Hepatocyte (in vitro differentiated cells): ENCODE data around the gene CUX1. TPM values are rescaled to one million over a fixed set of nuclear protein-coding genes. Genes with fewer than 3 reads are reported as not detected.

Source experiments
- DNase-seq: peaks from one replicate; pipeline ENCODE4 v3.0.0-alpha.2; 2016; ENCODE audit warnings: low spot score
- H2AFZ ChIP-seq: fragments of 200-600 bp; sonication (generic); 2 replicates; pipeline ENCODE4 v1.6.0; 2016; ENCODE audit warnings: antibody characterized with exemption, mild to moderate bottlenecking
- H3K27ac ChIP-seq: fragments of 200-600 bp; sonication (generic); 2 replicates; pipeline ENCODE4 v1.5.1; 2016; ENCODE audit warnings: mild to moderate bottlenecking
- H3K27me3 ChIP-seq: fragments of 200-600 bp; sonication (generic); 2 replicates; pipeline ENCODE4 v1.6.1; 2016
- H3K36me3 ChIP-seq: fragments of 200-600 bp; sonication (generic); replicated peaks from 2 replicates; pipeline ENCODE4 v1.5.1; 2016; ENCODE audit warnings: low read depth; ENCODE audit not compliant: insufficient read depth
- H3K4me1 ChIP-seq: fragments of 200-600 bp; sonication (generic); 2 replicates; pipeline ENCODE4 v1.5.1; 2016; ENCODE audit warnings: mild to moderate bottlenecking, moderate library complexity; ENCODE audit not compliant: insufficient read depth
- H3K4me2 ChIP-seq: fragments of 200-600 bp; sonication (generic); 2 replicates; pipeline ENCODE4 v1.6.0; 2016
- H3K4me3 ChIP-seq: fragments of 200-600 bp; sonication (generic); 2 replicates; pipeline ENCODE4 v1.5.1; 2016; ENCODE audit warnings: mild to moderate bottlenecking
- H3K79me2 ChIP-seq: fragments of 200-600 bp; sonication (generic); 2 replicates; pipeline ENCODE4 v1.6.0; 2017; ENCODE audit warnings: mild to moderate bottlenecking
- H3K9me2 ChIP-seq: fragments of 200-600 bp; sonication (generic); replicated peaks from 2 replicates; pipeline ENCODE4 v1.6.0; 2017; ENCODE audit warnings: mild to moderate bottlenecking; ENCODE audit not compliant: insufficient read depth
- H3K9me3 ChIP-seq: fragments of 200-600 bp; sonication (generic); 2 replicates; pipeline ENCODE4 v1.5.1; 2016; ENCODE audit warnings: low read depth, mild to moderate bottlenecking
- H4K20me1 ChIP-seq: fragments of 200-600 bp; sonication (generic); 2 replicates; pipeline ENCODE4 v1.6.0; 2016; ENCODE audit warnings: mild to moderate bottlenecking; ENCODE audit not compliant: insufficient read depth, poor library complexity, severe bottlenecking
- CTCF ChIP-seq: fragments of 200-600 bp; sonication (generic); IDR thresholded peaks from 2 replicates; pipeline ENCODE4 v1.5.1; 2016; ENCODE audit warnings: antibody characterized with exemption, mild to moderate bottlenecking; ENCODE audit not compliant: poor library complexity
- EZH2 ChIP-seq: fragments of 200-600 bp; sonication (generic); IDR thresholded peaks from 2 replicates; pipeline ENCODE4 v1.6.1; 2016; ENCODE audit warnings: antibody characterized with exemption, mild to moderate bottlenecking, borderline replicate concordance
- EZH2phosphoT487 ChIP-seq: fragments of 200-600 bp; sonication (generic); IDR thresholded peaks from one replicate; pipeline ENCODE4 v1.6.1; 2018; ENCODE audit warnings: antibody characterized with exemption, mild to moderate bottlenecking, low read depth, moderate library complexity; ENCODE audit not compliant: unreplicated experiment, severe bottlenecking
- WGBS: methylation state at CpG from one replicate; pipeline ENCODE4 v1.1.6; 2016; ENCODE audit warnings: low lambda C conversion rate; ENCODE audit errors: missing lambda C conversion rate; 5-methylcytosine and 5-hydroxymethylcytosine counted together
- polyA plus RNA-seq: library from polyadenylated mRNA; unstranded; fragments of >200 nt; fragmentation: Nextera tagmentation; extraction: Ambion mirVana; gene quantifications from 2 replicates; pipeline ENCODE4 v1.2.1, GENCODE V29; 2016
- total RNA-seq: library from RNA; depleted of rRNA; stranded (reverse); fragments of >200 nt; gene quantifications from 2 replicates; pipeline ENCODE4 v1.2.3, GENCODE V29; 2014

The CUX1 gene
- total and polyA plus RNA-seq, 2 experiments from 2014 or later = 60.1 to 76.8 TPM

GRCh38 chr7:102294589-102294988 is 477.2 kb downstream of the CUX1 start:
- Histone ChIP-seq H3K36me3 (no peaks in the 10 kb centered on the region), H3K9me2 (no peaks in the 10 kb centered on the region), H3K27me3 (no peaks in the 10 kb centered on the region), H3K79me2 (no peaks in the 10 kb centered on the region), H3K9me3 (no peaks in the 10 kb centered on the region), H2AFZ (no peak overlapping the region), H3K4me3 (no peak overlapping the region), H3K27ac (no peak overlapping the region), H3K4me1 (no peaks in the 10 kb centered on the region), H4K20me1 (no peaks in the 10 kb centered on the region), H3K4me2 (no peak overlapping the region)
- TF ChIP-seq CTCF = no peak
- no peak for TF ChIP-seq EZH2phosphoT487
- no peak for TF ChIP-seq EZH2
- DNase-seq = no peak
- 97% methylated on average over 3 of the region's 3 CpGs for WGBS

GRCh38 chr7:102295346-102296178 is 478.1 kb downstream of the CUX1 start:
- DNase-seq = no peak
- 63% methylated on average over 12 of the region's 12 CpGs for whole genome bisulfite sequencing
- H3K9me3 ChIP-seq = no peaks in the 10 kb centered on the region

GRCh38 chr7:102296179-102296438 is 478.7 kb downstream of the CUX1 start:
- DNase-seq = no peak
- no peak overlapping the region for H2AFZ ChIP-seq
- TF ChIP-seq EZH2phosphoT487 (no peak), CTCF (no peak), EZH2 (no peak)
- no peak overlapping the region for H3K4me3 ChIP-seq
- no peaks in the 10 kb centered on the region for H3K9me3 ChIP-seq
- no peaks in the 10 kb centered on the region for H4K20me1 ChIP-seq
- no peaks in the 10 kb centered on the region for H3K36me3 ChIP-seq
- H3K79me2 ChIP-seq = no peaks in the 10 kb centered on the region
- WGBS = 78% methylated on average over 6 of the region's 6 CpGs
- no peaks in the 10 kb centered on the region for H3K9me2 ChIP-seq
- no peaks in the 10 kb centered on the region for H3K27me3 ChIP-seq
- H3K27ac ChIP-seq = no peak overlapping the region
- H3K4me2 ChIP-seq = no peak overlapping the region
- H3K4me1 ChIP-seq = no peaks in the 10 kb centered on the region

More at GRCh38 chr7:102295346-102296178, 478.1 kb downstream of the CUX1 start:
- Histone ChIP-seq H3K4me3 (no peak overlapping the region), H3K4me2 (no peak overlapping the region), H3K27ac (no peak overlapping the region), H4K20me1 (no peaks in the 10 kb centered on the region), H3K27me3 (no peaks in the 10 kb centered on the region), H3K36me3 (no peaks in the 10 kb centered on the region), H3K9me2 (no peaks in the 10 kb centered on the region), H3K4me1 (no peaks in the 10 kb centered on the region), H3K79me2 (no peaks in the 10 kb centered on the region), H2AFZ (no peak overlapping the region)
- no peak for TF ChIP-seq EZH2
- no peak for TF ChIP-seq EZH2phosphoT487
- no peak for TF ChIP-seq CTCF
